Psoas muscle (tissue), 8 donors: ENCODE measurements around the gene BCORL1. TPM values are rescaled to one million over a fixed set of nuclear protein-coding genes. Genes with fewer than 3 reads are reported as not detected.

Source experiments
- ATAC-seq, 4 donors: fragments of 200-7000 bp; cut with Tn5 transposase; one replicate each; pipeline ENCODE4 v1.9.1; 2020; ENCODE audit warnings: moderate library complexity in 3 of 4, mild to moderate bottlenecking in 2 of 4
- DNase-seq, 2 donors: peaks; one replicate each; pipeline ENCODE4 v3.0.0-alpha.2; 2020
- H3K27ac ChIP-seq: fragments of 200-600 bp; one replicate; pipeline ENCODE4 v1.8.0; 2022
- H3K27me3 ChIP-seq, 3 donors: fragments of 200-600 bp in 1 of 3; one replicate each; pipeline versions ENCODE4 v1.6.1 to v1.8.0; 2013 to 2022; ENCODE audit warnings: low read length in 2 of 3, mild to moderate bottlenecking in 2 of 3, moderate library complexity in 1 of 3; ENCODE audit not compliant: insufficient read depth in 3 of 3
- H3K36me3 ChIP-seq, 2 donors: fragments of 200-600 bp in 1 of 2; one replicate each; pipeline versions ENCODE4 v1.6.1 to v1.8.0; 2013 to 2022; ENCODE audit warnings: low read depth in 1 of 2, mild to moderate bottlenecking in 1 of 2, moderate library complexity in 1 of 2; ENCODE audit not compliant: insufficient read depth in 1 of 2
- H3K4me1 ChIP-seq: fragments of 200-600 bp; one replicate; pipeline ENCODE4 v1.8.0; 2022
- H3K4me3 ChIP-seq: fragments of 200-600 bp; one replicate; pipeline ENCODE4 v1.8.0; 2022; ENCODE audit warnings: mild to moderate bottlenecking
- H3K9me3 ChIP-seq: fragments of 200-600 bp; one replicate; pipeline ENCODE4 v1.8.0; 2022
- WGBS, 3 donors: extraction: QIAGEN DNeasy Blood & Tissue Kit; methylation state at CpG; one replicate each; pipeline versions ENCODE4 v1.1.6 to v1.1.7; 2013; 5-methylcytosine and 5-hydroxymethylcytosine counted together
- intact Hi-C, 2 donors: fragments of 100-400 bp; cut with DNase I; formaldehyde crosslinking; loops; one replicate each; pipeline versions ENCODE4 v1.11.0 to v1.14.2; 2022
- polyA plus RNA-seq, 3 donors: library from polyadenylated mRNA; stranded (reverse); fragments of 200-250 nt; gene quantifications; one replicate each; pipeline ENCODE4 v1.2.3, GENCODE V29; 2013
- total RNA-seq, 4 donors: library from RNA; stranded (reverse); fragmentation: NEBNext Ultra II Directional in 2 of 4; extraction: Animal tissue kit (Norgen Biotek cat#: 25700) in 2 of 4; gene quantifications; one replicate each; pipeline versions ENCODE4 v1.2.1 to v1.2.4, GENCODE V29; 2021 to 2023
- TF ChIP-seq, protein P1 (sequence below): fragments of 200-600 bp; IDR thresholded peaks from one replicate; pipeline ENCODE4 v1.8.0; 2022; ENCODE audit warnings: antibody characterized with exemption
- donor health status: healthy with polysubstance abuse.
- donor health status: DM: no; HTN: no; CAD: no; lungs with moderate emphysema.
- donor health status: Bipolar disorder and iron deficiency.
- donor health status: healthy.
- donor health status: DM: yes; HTN: yes; CAD: no.
- donor health status: DM: no; HTN: no; CAD: no.
- donor health status: DM: no; HTN: no; CAD: no.
- donor health status: DM: yes; HTN: yes; CAD: no.

BCORL1 gene
- total and polyA plus RNA-seq, 7 donors = 0.96 to 6.2 (median 4.5) TPM

DNA sequence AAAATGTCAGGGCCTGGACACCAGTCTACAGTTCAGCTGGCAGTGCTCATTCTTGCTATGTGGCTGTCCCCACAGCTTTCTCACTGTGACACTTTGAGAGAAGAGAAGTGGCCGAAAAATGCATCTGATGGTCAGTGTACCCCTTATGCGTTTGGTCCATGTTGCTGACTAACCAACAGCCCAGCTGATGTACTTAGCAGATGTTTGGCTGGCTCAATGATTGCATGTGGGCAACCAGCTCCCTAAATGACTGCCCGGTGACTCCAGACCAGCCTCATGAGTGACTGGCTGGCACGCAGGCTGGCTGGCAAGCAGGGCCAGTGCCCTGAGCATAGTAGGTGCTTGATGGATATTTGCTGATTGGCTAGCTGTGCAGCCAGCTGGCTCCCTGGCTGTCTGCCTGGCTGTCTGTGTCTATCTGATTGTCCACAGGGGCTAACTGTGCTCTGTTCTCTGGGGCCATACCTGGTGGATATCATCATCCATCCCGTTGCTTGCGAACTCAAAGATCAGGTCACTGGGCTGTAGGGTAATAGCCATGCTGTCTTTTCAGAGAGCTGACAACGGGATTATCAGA lies 98.4 kb downstream of the BCORL1 start:
- WGBS, 3 donors = 49 to 55% (median 50%) methylated on average over 7 of the region's 7 CpGs
- Histone ChIP-seq H3K27ac (no peak overlapping the region), H3K9me3 (no peaks in the 10 kb centered on the region), H3K36me3 (no peaks in the 10 kb centered on the region), H3K4me3 (no peak overlapping the region), H3K4me1 (no peaks in the 10 kb centered on the region), H3K27me3 (no peaks in the 10 kb centered on the region)
- DNase-seq (peak in 1 of 2 donors; percentile 44), ATAC-seq (no peak)
- intact Hi-C loops = loop anchor here in 1 of 2 donors (1.0 kb wide), 1 partner anchor 111 kb away; no protein-coding TSS in a partner anchor
- TF ChIP-seq, protein P1, sequence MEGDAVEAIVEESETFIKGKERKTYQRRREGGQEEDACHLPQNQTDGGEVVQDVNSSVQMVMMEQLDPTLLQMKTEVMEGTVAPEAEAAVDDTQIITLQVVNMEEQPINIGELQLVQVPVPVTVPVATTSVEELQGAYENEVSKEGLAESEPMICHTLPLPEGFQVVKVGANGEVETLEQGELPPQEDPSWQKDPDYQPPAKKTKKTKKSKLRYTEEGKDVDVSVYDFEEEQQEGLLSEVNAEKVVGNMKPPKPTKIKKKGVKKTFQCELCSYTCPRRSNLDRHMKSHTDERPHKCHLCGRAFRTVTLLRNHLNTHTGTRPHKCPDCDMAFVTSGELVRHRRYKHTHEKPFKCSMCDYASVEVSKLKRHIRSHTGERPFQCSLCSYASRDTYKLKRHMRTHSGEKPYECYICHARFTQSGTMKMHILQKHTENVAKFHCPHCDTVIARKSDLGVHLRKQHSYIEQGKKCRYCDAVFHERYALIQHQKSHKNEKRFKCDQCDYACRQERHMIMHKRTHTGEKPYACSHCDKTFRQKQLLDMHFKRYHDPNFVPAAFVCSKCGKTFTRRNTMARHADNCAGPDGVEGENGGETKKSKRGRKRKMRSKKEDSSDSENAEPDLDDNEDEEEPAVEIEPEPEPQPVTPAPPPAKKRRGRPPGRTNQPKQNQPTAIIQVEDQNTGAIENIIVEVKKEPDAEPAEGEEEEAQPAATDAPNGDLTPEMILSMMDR = no peak

DNA sequence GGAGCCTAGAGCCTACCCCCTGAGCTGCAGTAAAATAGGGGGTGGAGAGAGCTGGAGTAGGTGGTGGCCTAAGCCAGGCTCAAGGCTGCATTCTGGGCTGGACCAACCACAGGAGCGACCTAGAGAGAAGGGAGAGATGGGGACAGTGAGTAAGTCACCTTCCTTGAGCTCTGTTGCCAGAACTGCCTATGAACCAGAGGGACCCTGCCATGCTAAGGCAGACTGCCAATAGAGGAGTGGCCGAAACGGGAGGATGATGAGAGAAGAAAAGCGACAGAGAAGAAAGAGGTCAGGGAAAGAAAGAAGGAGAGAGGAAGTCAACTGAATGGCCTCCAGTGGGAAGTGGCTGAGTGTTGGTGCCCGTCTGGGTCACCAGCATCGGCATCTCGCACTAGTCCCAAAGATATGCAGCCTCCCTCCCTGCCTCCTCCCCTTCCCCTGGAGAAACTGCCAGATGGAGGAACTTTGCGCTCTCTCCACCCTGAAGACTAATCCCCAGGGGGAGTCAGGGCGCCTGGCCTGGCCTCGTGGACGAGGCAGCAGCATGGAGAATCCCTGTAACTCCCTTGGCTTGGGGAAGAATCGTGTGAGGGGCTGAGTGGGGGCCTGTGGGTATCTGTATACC lies 99.1 kb downstream of the BCORL1 start:
- 36 to 45% (median 39%) methylated on average over 11 to 12 of the region's 12 CpGs for WGBS, 3 donors
- TF ChIP-seq, protein P1 = no peak
- Histone ChIP-seq H3K36me3 (no peaks in the 10 kb centered on the region), H3K4me1 (no peaks in the 10 kb centered on the region), H3K9me3 (no peaks in the 10 kb centered on the region), H3K27me3 (peaks cover 0 to 2% (median 0%) of the 10 kb centered on the region in 3 donors), H3K4me3 (no peak overlapping the region), H3K27ac (no peak overlapping the region)
- intact Hi-C loops = no loop called here
- peak in 1 of 2 donors; percentile 42 for DNase-seq
- ATAC-seq = no peak

DNA sequence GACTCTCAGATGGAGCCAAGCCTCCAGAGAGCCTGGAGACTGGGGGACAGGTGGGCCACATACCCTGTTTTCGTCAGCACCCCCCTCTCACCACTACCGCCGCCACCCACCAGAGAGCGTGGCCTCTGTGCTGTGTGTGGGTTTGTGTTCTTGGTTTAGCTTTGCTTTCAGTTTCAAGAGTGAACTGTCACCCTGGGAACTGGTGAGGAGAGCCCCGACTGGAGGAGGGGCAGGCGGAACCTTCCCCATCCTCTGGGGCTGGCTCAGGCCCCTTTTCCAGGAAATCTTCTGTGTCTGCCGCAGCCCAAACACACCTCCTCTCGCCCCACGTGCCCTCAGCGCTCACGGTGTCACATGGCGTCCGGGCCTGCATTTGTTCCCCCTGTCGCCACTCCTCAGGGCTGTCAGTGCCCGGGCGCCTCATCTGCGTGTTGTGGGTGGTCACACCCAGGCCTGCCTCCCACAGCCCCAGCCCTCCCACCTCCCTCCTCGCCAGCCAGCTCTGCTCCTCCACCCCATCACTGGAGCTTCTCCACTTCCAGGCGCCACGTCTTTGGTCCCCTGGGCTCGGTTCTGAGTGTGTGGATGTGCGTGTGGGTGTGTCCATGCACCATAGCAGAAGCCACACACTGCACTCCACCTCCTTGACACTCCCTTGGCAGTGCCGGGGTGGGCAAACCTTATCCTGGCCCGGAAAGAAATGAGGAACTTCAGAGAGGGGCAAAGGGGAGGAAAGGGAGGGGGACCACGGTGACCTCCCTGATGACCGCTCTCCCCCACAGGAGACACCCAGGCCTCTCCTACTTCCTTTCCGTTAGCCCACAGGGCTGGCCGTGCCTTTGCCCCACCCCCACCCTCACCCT lies 100.0 kb downstream of the BCORL1 start:
- H3K36me3 ChIP-seq = no peaks in the 10 kb centered on the region
- H3K4me3 ChIP-seq = no peak overlapping the region
- TF ChIP-seq, protein P1 = peak; percentile 10
- H3K4me1 ChIP-seq = no peaks in the 10 kb centered on the region
- DNase-seq = peak; percentile 53 to 69
- peaks cover 0 to 4% (median 0%) of the 10 kb centered on the region in 3 donors for H3K27me3 ChIP-seq
- intact Hi-C loops = no loop called here
- H3K27ac ChIP-seq = no peak overlapping the region
- ATAC-seq = peak; percentile 32 to 46 (median 36)
- H3K9me3 ChIP-seq = no peaks in the 10 kb centered on the region
- WGBS, 3 donors = 19 to 47% (median 44%) methylated on average over 6 to 28 of the region's 28 CpGs

DNA sequence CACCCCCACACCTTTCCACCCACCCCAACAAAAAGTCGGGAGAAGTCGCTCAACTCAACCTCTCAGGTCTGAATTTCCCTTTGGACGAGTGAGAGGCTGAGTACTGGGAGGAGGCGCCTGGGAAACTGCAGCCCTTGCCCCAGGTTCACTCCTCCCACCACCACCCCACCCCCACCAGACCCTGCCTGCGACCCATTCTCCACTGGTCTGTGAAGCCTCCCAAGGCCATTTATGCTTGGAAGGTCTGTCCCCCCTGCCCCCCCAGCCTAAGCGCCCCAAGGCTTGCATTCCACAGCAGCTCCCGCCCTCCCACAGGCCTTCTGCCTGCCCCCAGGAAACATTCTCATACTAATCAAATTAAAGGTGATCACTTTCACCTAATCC lies 100.7 kb downstream of the BCORL1 start:
- H3K4me1 ChIP-seq = no peaks in the 10 kb centered on the region

More for the DNA sequence above, 100.7 kb downstream of the BCORL1 start:
- intact Hi-C loops = no loop called here
- Histone ChIP-seq H3K36me3 (no peaks in the 10 kb centered on the region), H3K27me3 (peaks cover 0 to 4% (median 0%) of the 10 kb centered on the region in 3 donors), H3K27ac (no peak overlapping the region), H3K9me3 (no peaks in the 10 kb centered on the region), H3K4me3 (no peak overlapping the region)
- 49 to 66% (median 60%) methylated on average over 1 to 7 of the region's 7 CpGs for WGBS, 3 donors
- TF ChIP-seq, protein P1 = no peak
- DNase-seq = peak in 1 of 2 donors; percentile 13
- no peak for ATAC-seq
